Adrenal gland (tissue), 12 donors: ENCODE results near the gene LRFN2. TPM values are rescaled to one million over a fixed set of nuclear protein-coding genes. Genes with fewer than 3 reads are reported as not detected.

Experiments used
- DNase-seq, 7 donors: peaks; one replicate each; pipeline ENCODE4 v3.0.0-alpha.2; 2019 to 2020
- H3K27ac ChIP-seq, 5 donors: fragments of 200-600 bp; sonication (generic) in 4 of 5; 1 replicate in 3 of 5; 2 replicates in 2 of 5; pipeline versions ENCODE4 v1.5.1 to v1.8.0; 2016 to 2020; ENCODE audit warnings: mild to moderate bottlenecking in 1 of 5
- H3K27me3 ChIP-seq: fragments of 200-600 bp; 2 replicates; pipeline ENCODE4 v1.8.0; 2021
- H3K36me3 ChIP-seq, 2 donors: fragments of 200-600 bp; replicated peaks in 1 of 2; 1 replicate in 1 of 2; 2 replicates in 1 of 2; pipeline versions ENCODE4 v1.5.1 to v1.8.0; 2018 to 2022
- H3K4me1 ChIP-seq, 2 donors: fragments of 200-600 bp; replicated peaks in 1 of 2; 1 replicate in 1 of 2; 2 replicates in 1 of 2; pipeline versions ENCODE4 v1.5.1 to v1.8.0; 2018 to 2021
- H3K4me3 ChIP-seq, 4 donors: fragments of 200-600 bp; sonication (generic) in 3 of 4; one replicate each; pipeline ENCODE4 v1.5.1; 2016 to 2018
- H3K9me3 ChIP-seq, 3 donors: fragments of 200-600 bp; sonication (generic) in 1 of 3; replicated peaks in 1 of 3; 1 replicate in 2 of 3; 2 replicates in 1 of 3; pipeline versions ENCODE4 v1.5.1 to v1.8.0; 2016 to 2021
- CTCF ChIP-seq, 6 experiments: fragments of 450-650 bp in 4 of 6; fragments of 200-600 bp in 2 of 6; sonication (generic) in 1 of 6; IDR thresholded peaks; 1 replicate in 5 of 6; 2 replicates in 1 of 6; pipeline versions ENCODE4 v1.5.1 to v1.8.0; 2016 to 2021; ENCODE audit warnings: antibody characterized with exemption in 6 of 6, mild to moderate bottlenecking in 2 of 6, moderate library complexity in 1 of 6
- POLR2A ChIP-seq, 2 donors: fragments of 450-650 bp; IDR thresholded peaks; one replicate each; pipeline ENCODE4 v1.6.1; 2017; ENCODE audit warnings: antibody characterized with exemption in 2 of 2, mild to moderate bottlenecking in 2 of 2, moderate library complexity in 1 of 2
- WGBS, 4 donors: extraction: QIAGEN DNeasy Blood & Tissue Kit in 2 of 4; methylation state at CpG; one replicate each; pipeline versions ENCODE4 v1.1.5 to v1.1.7; 2013 to 2017; 5-methylcytosine and 5-hydroxymethylcytosine counted together
- intact Hi-C, 2 donors: fragments of 100-400 bp; cut with DNase I; formaldehyde crosslinking; loops; one replicate each; pipeline versions ENCODE4 v1.14.1 to v1.15.0; 2022 to 2023
- polyA plus RNA-seq, 3 donors: library from polyadenylated mRNA; stranded (reverse); fragments of 200-250 nt in 2 of 3; fragments of 350-450 nt in 1 of 3; fragmentation: Illumina TruSeq in 1 of 3; extraction: RNeasy Lipid Tissue Mini Kit (QIAGEN cat#74804) in 1 of 3; gene quantifications; one replicate each; pipeline ENCODE4 v1.2.3, GENCODE V29; 2013 to 2014
- total RNA-seq, 9 donors: library from RNA; depleted of rRNA in 4 of 9; stranded (reverse); fragments of >200 nt in 4 of 9; fragments of 120-200 nt in 1 of 9; fragmentation: NEBNext Ultra II Directional in 1 of 9; extraction: Animal tissue kit (Norgen Biotek cat#: 25700) in 1 of 9; gene quantifications; one replicate each; pipeline versions ENCODE4 v1.1.0 to v1.2.4, GENCODE V29; 2013 to 2023
- donor health status: healthy with polysubstance abuse.
- donor health status: Bipolar disorder and iron deficiency.
- donor health status: DM: yes; HTN: yes; CAD: no.
- donor health status: DM: no; HTN: no; CAD: no.
- donor health status: DM: no; HTN: no; CAD: no.
- donor health status: DM: yes; HTN: yes; CAD: no.

LRFN2 gene
- total and polyA plus RNA-seq, 12 donors = 0.03 to 0.74 (median 0.16) TPM; not detected in 3

GRCh38 chr6:40582892-40583291 is 4.3 kb downstream of the LRFN2 start:
- Histone ChIP-seq H3K9me3 (no peaks in the 10 kb centered on the region), H3K4me1 (peaks cover 0 to 12% of the 10 kb centered on the region in 2 donors), H3K27ac (no peak overlapping the region), H3K36me3 (no peaks in the 10 kb centered on the region), H3K4me3 (no peak overlapping the region), H3K27me3 (no peaks in the 10 kb centered on the region)
- DNase-seq = no peak
- WGBS, 4 donors = 65 to 86% (median 80%) methylated on average over 3 of the region's 3 CpGs
- intact Hi-C loops = no loop called here
- TF ChIP-seq POLR2A (IDR thresholded peaks at IDR 0.05) = no peak
- TF ChIP-seq CTCF (IDR thresholded peaks at IDR 0.05) = peak in 2 of 6 experiments; percentile 7 to 20

GRCh38 chr6:40579101-40579500 is 8.1 kb downstream of the LRFN2 start:
- no peak overlapping the region for H3K4me3 ChIP-seq
- no peak overlapping the region for H3K27ac ChIP-seq
- H3K27me3 ChIP-seq = no peaks in the 10 kb centered on the region
- TF ChIP-seq POLR2A (IDR thresholded peaks at IDR 0.05) = no peak
- no peak for TF ChIP-seq CTCF (IDR thresholded peaks at IDR 0.05)
- DNase-seq = no peak
- intact Hi-C loops = no loop called here
- WGBS, 4 donors = 77 to 91% (median 84%) methylated on average over 3 of the region's 3 CpGs
- no peaks in the 10 kb centered on the region for H3K4me1 ChIP-seq
- H3K9me3 ChIP-seq = no peaks in the 10 kb centered on the region
- no peaks in the 10 kb centered on the region for H3K36me3 ChIP-seq

GRCh38 chr6:40577672-40578071 is 9.5 kb downstream of the LRFN2 start:
- Histone ChIP-seq H3K36me3 (no peaks in the 10 kb centered on the region), H3K4me1 (no peaks in the 10 kb centered on the region), H3K4me3 (no peak overlapping the region), H3K27ac (no peak overlapping the region), H3K9me3 (no peaks in the 10 kb centered on the region), H3K27me3 (no peaks in the 10 kb centered on the region)
- no peak for DNase-seq
- intact Hi-C loops = no loop called here
- 88 to 100% (median 95%) methylated on average over 4 of the region's 4 CpGs for WGBS, 4 donors
- TF ChIP-seq CTCF (IDR thresholded peaks at IDR 0.05) (peak in 1 of 6 experiments; percentile 6), POLR2A (IDR thresholded peaks at IDR 0.05) (no peak)

GRCh38 chr6:40573221-40573620 is 13.9 kb downstream of the LRFN2 start:
- no peak for DNase-seq
- intact Hi-C loops = no loop called here
- TF ChIP-seq CTCF (IDR thresholded peaks at IDR 0.05) (no peak), POLR2A (IDR thresholded peaks at IDR 0.05) (no peak)
- H3K9me3 ChIP-seq = no peaks in the 10 kb centered on the region
- H3K4me3 ChIP-seq = no peak overlapping the region
- no peak overlapping the region for H3K27ac ChIP-seq
- 74 to 83% (median 79%) methylated on average over 5 of the region's 5 CpGs for WGBS, 4 donors
- H3K27me3 ChIP-seq = no peaks in the 10 kb centered on the region
- H3K36me3 ChIP-seq = no peaks in the 10 kb centered on the region
- H3K4me1 ChIP-seq = no peaks in the 10 kb centered on the region
